ENCODE results near the gene ATP7B.

- TF ChIP-seq CTCF (IDR thresholded peaks at IDR 0.05; ENCODE audit: borderline replicate concordance, extremely low read depth, low read length, poor library complexity, severe bottlenecking) (no peak), EZH2 (IDR thresholded peaks at IDR 0.05; ENCODE audit: borderline replicate concordance, low read depth, low read length, severe bottlenecking) (no peak)
Measured at GRCh38 chr13:51907040-51907732, 104.1 kb downstream of the ATP7B start.

Measured in DND-41 (cell line).